Measurements from ENCODE around the gene TRIOBP. TPM values are rescaled to one million over a fixed set of nuclear protein-coding genes. Genes with fewer than 3 reads are reported as not detected.

The TRIOBP gene
- total RNA-seq, 1 donor from 2014 or later = 108 TPM

GRCh38 chr22:37816543-37817180 is 119.8 kb downstream of the TRIOBP start:
- H3K36me3 ChIP-seq = peaks cover 0 to 4% of the 10 kb centered on the region in 2 donors
- DNase-seq (ENCODE audit: extremely low spot score in 2 of 2) = no peak
- TF ChIP-seq, protein P1, sequence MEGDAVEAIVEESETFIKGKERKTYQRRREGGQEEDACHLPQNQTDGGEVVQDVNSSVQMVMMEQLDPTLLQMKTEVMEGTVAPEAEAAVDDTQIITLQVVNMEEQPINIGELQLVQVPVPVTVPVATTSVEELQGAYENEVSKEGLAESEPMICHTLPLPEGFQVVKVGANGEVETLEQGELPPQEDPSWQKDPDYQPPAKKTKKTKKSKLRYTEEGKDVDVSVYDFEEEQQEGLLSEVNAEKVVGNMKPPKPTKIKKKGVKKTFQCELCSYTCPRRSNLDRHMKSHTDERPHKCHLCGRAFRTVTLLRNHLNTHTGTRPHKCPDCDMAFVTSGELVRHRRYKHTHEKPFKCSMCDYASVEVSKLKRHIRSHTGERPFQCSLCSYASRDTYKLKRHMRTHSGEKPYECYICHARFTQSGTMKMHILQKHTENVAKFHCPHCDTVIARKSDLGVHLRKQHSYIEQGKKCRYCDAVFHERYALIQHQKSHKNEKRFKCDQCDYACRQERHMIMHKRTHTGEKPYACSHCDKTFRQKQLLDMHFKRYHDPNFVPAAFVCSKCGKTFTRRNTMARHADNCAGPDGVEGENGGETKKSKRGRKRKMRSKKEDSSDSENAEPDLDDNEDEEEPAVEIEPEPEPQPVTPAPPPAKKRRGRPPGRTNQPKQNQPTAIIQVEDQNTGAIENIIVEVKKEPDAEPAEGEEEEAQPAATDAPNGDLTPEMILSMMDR (IDR thresholded peaks at IDR 0.05) = no peak
- TF ChIP-seq POLR2AphosphoS5 (IDR thresholded peaks at IDR 0.05; ENCODE audit: insufficient read depth in 1 of 2, low read depth in 1 of 2) = no peak
- no peak for TF ChIP-seq POLR2A (IDR thresholded peaks at IDR 0.05)
- H3K27ac ChIP-seq = no peak overlapping the region
- H3K9me3 ChIP-seq = no peaks in the 10 kb centered on the region
- no peaks in the 10 kb centered on the region for H3K27me3 ChIP-seq
- H3K4me3 ChIP-seq = no peak overlapping the region
- intact Hi-C loops (cut with DNase I) = loop anchor here (5.0 kb wide), 1 partner anchor 46 kb away; no protein-coding TSS in a partner anchor
- H3K4me1 ChIP-seq = peaks cover 20% of the 10 kb centered on the region

- no peak for DNase-seq (ENCODE audit: extremely low spot score in 2 of 2)
- Histone ChIP-seq H3K36me3 (peaks cover 0 to 4% of the 10 kb centered on the region in 2 donors), H3K4me1 (peaks cover 20% of the 10 kb centered on the region), H3K27me3 (no peaks in the 10 kb centered on the region), H3K27ac (peak overlapping the region; percentile 42), H3K4me3 (peak overlapping the region; percentile 35 to 46), H3K9me3 (no peaks in the 10 kb centered on the region)
- intact Hi-C loops (cut with DNase I) = loop anchor here (5.0 kb wide), 1 partner anchor 44 kb away; no protein-coding TSS in a partner anchor
- TF ChIP-seq, protein P1 (IDR thresholded peaks at IDR 0.05) = peak; percentile 94 to 97 (median 96)
- TF ChIP-seq POLR2A (IDR thresholded peaks at IDR 0.05) = no peak
- TF ChIP-seq POLR2AphosphoS5 (IDR thresholded peaks at IDR 0.05; ENCODE audit: insufficient read depth in 1 of 2, low read depth in 1 of 2) = peak; percentile 59 to 61
Observed at GRCh38 chr22:37817705-37818408, 121.0 kb downstream of the TRIOBP start.

DNA sequence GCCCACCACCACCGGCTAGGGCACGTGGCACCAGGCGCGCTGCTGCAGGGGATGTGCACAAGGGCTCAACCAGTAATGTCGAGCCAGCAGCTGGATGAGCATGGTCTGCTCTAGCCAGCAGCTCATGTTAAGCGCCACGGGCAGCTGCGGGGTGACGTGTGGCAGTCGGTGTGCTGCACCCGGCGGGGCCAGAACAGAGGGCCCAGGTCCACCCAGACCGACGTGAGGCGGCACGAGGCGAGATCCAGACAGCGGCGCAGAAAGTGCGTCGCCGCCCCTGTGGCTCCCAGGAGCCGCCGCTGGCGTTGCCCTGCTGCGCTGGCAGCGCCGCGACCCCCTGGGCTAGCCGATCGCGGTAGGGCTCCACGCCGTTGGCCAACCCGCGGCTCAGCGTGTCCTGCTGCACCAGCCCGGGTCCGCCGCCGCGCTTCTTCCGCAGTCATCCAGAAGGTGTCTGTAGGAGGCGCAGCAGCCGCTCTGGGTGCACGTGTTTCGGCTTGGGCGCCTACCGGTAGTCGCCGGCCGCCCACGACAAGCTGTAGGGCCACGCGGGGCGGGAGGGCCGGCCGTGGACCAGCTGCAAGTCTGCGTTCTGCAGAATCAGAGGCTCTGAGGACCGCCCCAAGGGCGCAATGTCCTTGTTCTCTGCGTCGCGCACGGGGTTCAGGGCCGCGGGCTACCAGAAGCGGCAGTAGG is 121.7 kb downstream of the TRIOBP start:
- peaks cover 20% of the 10 kb centered on the region for H3K4me1 ChIP-seq
- no peak for DNase-seq (ENCODE audit: extremely low spot score in 2 of 2)
- intact Hi-C loops (cut with DNase I) = loop anchor here (5.0 kb wide), 1 partner anchor 44 kb away; no protein-coding TSS in a partner anchor
- H3K27me3 ChIP-seq = no peaks in the 10 kb centered on the region
- peak overlapping the region; percentile 35 to 46 for H3K4me3 ChIP-seq
- H3K9me3 ChIP-seq = no peaks in the 10 kb centered on the region
- TF ChIP-seq POLR2A (IDR thresholded peaks at IDR 0.05) = no peak
- TF ChIP-seq, protein P1 (IDR thresholded peaks at IDR 0.05) = peak in 2 of 3 experiments; percentile 16 to 23
- H3K27ac ChIP-seq = no peak overlapping the region
- peaks cover 0 to 1% of the 10 kb centered on the region in 2 donors for H3K36me3 ChIP-seq

- Histone ChIP-seq H3K4me1 (peaks cover 20% of the 10 kb centered on the region), H3K9me3 (no peaks in the 10 kb centered on the region), H3K27ac (no peak overlapping the region), H3K36me3 (no peaks in the 10 kb centered on the region), H3K4me3 (peak overlapping the region; percentile 35 to 46), H3K27me3 (no peaks in the 10 kb centered on the region)
- intact Hi-C loops (cut with DNase I) = loop anchor here (5.0 kb wide), 1 partner anchor 43 kb away; no protein-coding TSS in a partner anchor
- DNase-seq (ENCODE audit: extremely low spot score in 2 of 2) = no peak
- TF ChIP-seq POLR2AphosphoS5 (IDR thresholded peaks at IDR 0.05; ENCODE audit: insufficient read depth in 1 of 2, low read depth in 1 of 2) (no peak), POLR2A (IDR thresholded peaks at IDR 0.05) (no peak)
- TF ChIP-seq, protein P1 (IDR thresholded peaks at IDR 0.05) = no peak
Observed at GRCh38 chr22:37819105-37819433, 122.2 kb downstream of the TRIOBP start.
